Kidney (tissue), 14 donors: ENCODE results near the gene TRPC4. TPM values are rescaled to one million over a fixed set of nuclear protein-coding genes. Genes with fewer than 3 reads are reported as not detected.

Source experiments
- DNase-seq, 5 donors: peaks; one replicate each; pipeline ENCODE4 v3.0.0-alpha.2; 2013 to 2020
- FAIRE-seq: peaks from 2 replicates; lab custom pipeline; 2012; peaks lifted over from hg19 to GRCh38; lab: Jason Lieb, UNC
- H3K27ac ChIP-seq, 2 donors: one replicate each; pipeline ENCODE4 v1.7.0; 2013; ENCODE audit warnings: low read depth in 2 of 2, low read length in 2 of 2, inconsistent platforms in 1 of 2
- H3K27me3 ChIP-seq: one replicate; pipeline ENCODE4 v1.7.1; 2013; ENCODE audit warnings: low read length, inconsistent platforms; ENCODE audit not compliant: control insufficient read depth, insufficient read depth
- H3K36me3 ChIP-seq, 3 donors: one replicate each; pipeline versions ENCODE4 v1.7.0 to v1.7.1; 2013; ENCODE audit warnings: low read length in 3 of 3, control low read depth in 1 of 3, inconsistent platforms in 1 of 3; ENCODE audit not compliant: insufficient read depth in 3 of 3, control insufficient read depth in 2 of 3
- H3K4me1 ChIP-seq, 3 donors: one replicate each; pipeline versions ENCODE4 v1.7.0 to v1.7.1; 2013; ENCODE audit warnings: low read length in 3 of 3, inconsistent platforms in 1 of 3, low read depth in 1 of 3; ENCODE audit not compliant: control insufficient read depth in 2 of 3, insufficient read depth in 2 of 3
- H3K4me3 ChIP-seq, 3 donors: one replicate each; pipeline versions ENCODE4 v1.7.0 to v1.8.1; 2013; ENCODE audit warnings: low read length in 3 of 3, control low read depth in 1 of 3, inconsistent platforms in 1 of 3
- H3K9ac ChIP-seq, 3 donors: one replicate each; pipeline versions ENCODE4 v1.7.0 to v1.7.1; 2013; ENCODE audit warnings: low read length in 3 of 3, control low read depth in 1 of 3, inconsistent platforms in 1 of 3
- H3K9me3 ChIP-seq, 3 donors: one replicate each; pipeline versions ENCODE4 v1.7.0 to v1.7.1; 2013; ENCODE audit warnings: low read length in 3 of 3, control low read depth in 1 of 3, inconsistent platforms in 1 of 3; ENCODE audit not compliant: control insufficient read depth in 2 of 3, insufficient read depth in 1 of 3
- intact Hi-C: fragments of 100-400 bp; cut with DNase I; formaldehyde crosslinking; loops from one replicate; pipeline ENCODE4 v1.11.1; 2022
- polyA plus RNA-seq: library from polyadenylated mRNA; stranded (reverse); fragments of 350-450 nt; fragmentation: Illumina TruSeq; extraction: RNeasy Lipid Tissue Mini Kit (QIAGEN cat#74804); gene quantifications from one replicate; pipeline ENCODE4 v1.2.3, GENCODE V29; 2014; ENCODE audit warnings: low read depth, low replicate concordance; ENCODE audit not compliant: insufficient read depth
- total RNA-seq: library from RNA; stranded (reverse); fragmentation: NEBNext Ultra II Directional; extraction: Animal tissue kit (Norgen Biotek cat#: 25700); gene quantifications from one replicate; pipeline ENCODE4 v1.2.1, GENCODE V29; 2021
- TF ChIP-seq, protein P1 (sequence below): IDR thresholded peaks from 3 replicates; pipeline ENCODE4 v1.5.1; 2012; ENCODE audit warnings: mild to moderate bottlenecking, moderate library complexity, borderline replicate concordance; ENCODE audit not compliant: insufficient read depth; ENCODE audit errors: extremely low read depth
- donor health status: control.
- donor health status: control.
- donor health status: control.
- donor health status: control.
- donor health status: control.
- donor health status: DM: yes; HTN: yes; CAD: no.
- donor health status: Normal renal cell carcinoma (clear cell type).

Gene TRPC4
- total and polyA plus RNA-seq, 2 donors from 2014 or later = 0.62 to 2.9 TPM

- no peak for DNase-seq
- no peak for FAIRE-seq
- H3K36me3 ChIP-seq = no peaks in the 10 kb centered on the region
- H3K4me1 ChIP-seq = no peaks in the 10 kb centered on the region
- H3K27ac ChIP-seq = no peak overlapping the region
- H3K9me3 ChIP-seq = no peaks in the 10 kb centered on the region
- H3K27me3 ChIP-seq = no peaks in the 10 kb centered on the region
- TF ChIP-seq, protein P1, sequence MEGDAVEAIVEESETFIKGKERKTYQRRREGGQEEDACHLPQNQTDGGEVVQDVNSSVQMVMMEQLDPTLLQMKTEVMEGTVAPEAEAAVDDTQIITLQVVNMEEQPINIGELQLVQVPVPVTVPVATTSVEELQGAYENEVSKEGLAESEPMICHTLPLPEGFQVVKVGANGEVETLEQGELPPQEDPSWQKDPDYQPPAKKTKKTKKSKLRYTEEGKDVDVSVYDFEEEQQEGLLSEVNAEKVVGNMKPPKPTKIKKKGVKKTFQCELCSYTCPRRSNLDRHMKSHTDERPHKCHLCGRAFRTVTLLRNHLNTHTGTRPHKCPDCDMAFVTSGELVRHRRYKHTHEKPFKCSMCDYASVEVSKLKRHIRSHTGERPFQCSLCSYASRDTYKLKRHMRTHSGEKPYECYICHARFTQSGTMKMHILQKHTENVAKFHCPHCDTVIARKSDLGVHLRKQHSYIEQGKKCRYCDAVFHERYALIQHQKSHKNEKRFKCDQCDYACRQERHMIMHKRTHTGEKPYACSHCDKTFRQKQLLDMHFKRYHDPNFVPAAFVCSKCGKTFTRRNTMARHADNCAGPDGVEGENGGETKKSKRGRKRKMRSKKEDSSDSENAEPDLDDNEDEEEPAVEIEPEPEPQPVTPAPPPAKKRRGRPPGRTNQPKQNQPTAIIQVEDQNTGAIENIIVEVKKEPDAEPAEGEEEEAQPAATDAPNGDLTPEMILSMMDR = no peak
- no peak overlapping the region for H3K4me3 ChIP-seq
- no peak overlapping the region for H3K9ac ChIP-seq
- intact Hi-C loops = no loop called here
Observed at GRCh38 chr13:37662624-37663023, 206.9 kb downstream of the TRPC4 start.

DNA sequence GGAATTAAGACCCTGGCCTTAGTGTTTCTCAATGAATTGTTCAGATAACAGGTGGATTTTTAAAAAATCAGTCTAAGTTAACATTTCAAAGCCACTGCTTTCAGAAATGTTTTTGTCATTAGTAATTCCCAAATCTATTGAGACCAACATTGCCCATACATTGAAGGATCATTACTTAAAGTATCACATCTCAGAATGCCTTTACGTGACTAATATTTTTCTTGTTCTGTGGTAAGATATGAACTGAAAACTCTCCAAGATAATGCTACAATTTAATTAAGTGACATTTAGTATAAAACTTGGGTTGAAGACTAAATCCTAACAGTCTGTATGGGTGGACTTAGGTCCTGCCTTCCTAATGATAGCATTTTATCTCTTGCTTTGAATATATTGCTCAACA is 211.6 kb downstream of the TRPC4 start:
- Histone ChIP-seq H3K9ac (no peak overlapping the region), H3K4me3 (no peak overlapping the region), H3K27me3 (no peaks in the 10 kb centered on the region), H3K27ac (no peak overlapping the region), H3K4me1 (no peaks in the 10 kb centered on the region), H3K36me3 (no peaks in the 10 kb centered on the region), H3K9me3 (no peaks in the 10 kb centered on the region)
- TF ChIP-seq, protein P1 = no peak
- intact Hi-C loops = no loop called here
- FAIRE-seq (no peak), DNase-seq (no peak)

DNA sequence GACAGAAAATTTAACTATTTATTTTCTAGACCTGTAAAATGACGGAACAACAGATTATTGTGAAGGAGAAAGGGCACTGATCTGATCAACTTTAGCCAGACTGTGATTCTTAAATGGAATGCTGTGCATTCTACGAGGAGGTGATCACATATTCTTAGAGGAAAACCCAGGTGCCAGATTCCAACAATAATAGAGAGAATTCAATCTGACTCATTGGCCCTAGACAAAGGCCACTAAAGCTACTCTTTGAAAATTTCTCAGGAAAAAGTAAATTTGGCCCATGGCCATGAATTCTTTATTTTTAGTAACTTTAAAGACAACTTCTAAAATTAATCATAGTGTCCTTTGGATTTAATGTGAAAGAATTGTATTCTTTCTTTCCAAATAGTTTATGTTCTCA is 212.4 kb downstream of the TRPC4 start:
- TF ChIP-seq, protein P1 = no peak
- intact Hi-C loops = no loop called here
- no peaks in the 10 kb centered on the region for H3K9me3 ChIP-seq
- no peaks in the 10 kb centered on the region for H3K4me1 ChIP-seq
- FAIRE-seq (no peak), DNase-seq (no peak)
- no peak overlapping the region for H3K4me3 ChIP-seq
- no peaks in the 10 kb centered on the region for H3K36me3 ChIP-seq
- no peaks in the 10 kb centered on the region for H3K27me3 ChIP-seq
- H3K9ac ChIP-seq = no peak overlapping the region
- H3K27ac ChIP-seq = no peak overlapping the region

- Histone ChIP-seq H3K4me1 (no peaks in the 10 kb centered on the region), H3K9ac (no peak overlapping the region), H3K9me3 (no peaks in the 10 kb centered on the region), H3K27me3 (no peaks in the 10 kb centered on the region), H3K36me3 (no peaks in the 10 kb centered on the region), H3K4me3 (no peak overlapping the region), H3K27ac (no peak overlapping the region)
- DNase-seq = no peak
- TF ChIP-seq, protein P1 = no peak
- intact Hi-C loops = no loop called here
- no peak for FAIRE-seq
Observed at GRCh38 chr13:37656247-37656940, 213.2 kb downstream of the TRPC4 start.
